ENCODE measurements around the gene PDE4D. TPM values are rescaled to one million over a fixed set of nuclear protein-coding genes. Genes with fewer than 3 reads are reported as not detected.

The PDE4D gene
- total RNA-seq (ENCODE audit: low replicate concordance), result 37.4 and 50.0 TPM in 2 replicates
- long read RNA-seq, partial matches to known transcripts, result 1 of 12 reads
- long read RNA-seq, other reads (novel, unspliced or antisense), result 11 of 12 reads

DNA sequence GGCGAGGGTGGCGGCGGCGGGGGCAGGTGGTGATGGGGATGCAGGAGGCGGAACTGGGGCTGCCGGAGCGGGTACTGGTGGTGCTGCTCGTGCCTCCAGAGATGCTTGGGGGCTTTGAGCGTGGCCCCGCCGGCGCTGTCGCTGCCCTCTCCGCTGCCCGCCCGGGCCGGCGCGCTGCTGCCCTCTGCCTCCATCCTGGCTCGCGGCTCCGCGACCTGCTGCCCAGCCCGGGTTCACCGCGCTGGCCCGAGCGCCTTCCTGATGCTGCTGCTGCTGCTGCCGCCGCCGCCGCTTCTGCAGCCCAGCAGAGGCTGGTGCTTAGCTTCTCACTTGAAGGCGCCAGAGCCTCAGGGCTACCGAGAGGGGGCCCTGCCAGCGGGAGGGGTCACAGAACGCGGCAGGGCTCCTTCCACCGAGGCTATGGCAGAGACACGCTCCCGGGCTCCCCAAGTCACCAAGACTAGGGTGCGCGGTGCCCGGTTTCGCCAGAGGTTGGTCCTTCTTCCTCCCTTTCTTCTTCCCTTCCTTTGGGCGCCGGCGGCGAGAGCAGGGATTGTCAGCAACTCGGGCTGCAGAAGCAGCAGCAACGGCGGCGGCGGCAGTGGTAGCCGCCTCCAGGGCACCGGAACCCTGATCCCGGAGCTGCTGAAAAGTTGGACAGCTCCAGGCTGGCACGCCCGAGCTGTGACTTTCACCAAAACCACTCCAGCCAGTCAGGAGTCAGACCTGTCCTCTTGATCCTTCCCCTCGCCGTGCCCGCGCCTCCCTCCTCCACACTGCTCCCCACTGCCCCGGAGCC, at the start of gene PDE4D:
Gene PDE4D, minus strand, starts transcription at position 298 of the 799 bp plus-strand sequence.
- H3K4me3 Mint-ChIP-seq, result peak within 1 kb of the TSS; percentile 85
- H3K36me3 Mint-ChIP-seq, result no peaks in the 10 kb centered on the region
- no peak within 1 kb of the TSS for H3K27ac Mint-ChIP-seq
- peaks cover 5% of the 10 kb centered on the region for H3K4me1 Mint-ChIP-seq (ENCODE audit: unreplicated experiment)
- no peaks in the 10 kb centered on the region for H3K9me3 Mint-ChIP-seq
- peak; percentile 82 for DNase-seq (ENCODE audit: extremely low spot score, unreplicated experiment)
- TF ChIP-seq, protein P1, sequence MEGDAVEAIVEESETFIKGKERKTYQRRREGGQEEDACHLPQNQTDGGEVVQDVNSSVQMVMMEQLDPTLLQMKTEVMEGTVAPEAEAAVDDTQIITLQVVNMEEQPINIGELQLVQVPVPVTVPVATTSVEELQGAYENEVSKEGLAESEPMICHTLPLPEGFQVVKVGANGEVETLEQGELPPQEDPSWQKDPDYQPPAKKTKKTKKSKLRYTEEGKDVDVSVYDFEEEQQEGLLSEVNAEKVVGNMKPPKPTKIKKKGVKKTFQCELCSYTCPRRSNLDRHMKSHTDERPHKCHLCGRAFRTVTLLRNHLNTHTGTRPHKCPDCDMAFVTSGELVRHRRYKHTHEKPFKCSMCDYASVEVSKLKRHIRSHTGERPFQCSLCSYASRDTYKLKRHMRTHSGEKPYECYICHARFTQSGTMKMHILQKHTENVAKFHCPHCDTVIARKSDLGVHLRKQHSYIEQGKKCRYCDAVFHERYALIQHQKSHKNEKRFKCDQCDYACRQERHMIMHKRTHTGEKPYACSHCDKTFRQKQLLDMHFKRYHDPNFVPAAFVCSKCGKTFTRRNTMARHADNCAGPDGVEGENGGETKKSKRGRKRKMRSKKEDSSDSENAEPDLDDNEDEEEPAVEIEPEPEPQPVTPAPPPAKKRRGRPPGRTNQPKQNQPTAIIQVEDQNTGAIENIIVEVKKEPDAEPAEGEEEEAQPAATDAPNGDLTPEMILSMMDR (conservative IDR thresholded peaks at IDR 0.05), result peak; percentile 39
- peaks cover 79% of the 10 kb centered on the region for H3K27me3 Mint-ChIP-seq

DNA sequence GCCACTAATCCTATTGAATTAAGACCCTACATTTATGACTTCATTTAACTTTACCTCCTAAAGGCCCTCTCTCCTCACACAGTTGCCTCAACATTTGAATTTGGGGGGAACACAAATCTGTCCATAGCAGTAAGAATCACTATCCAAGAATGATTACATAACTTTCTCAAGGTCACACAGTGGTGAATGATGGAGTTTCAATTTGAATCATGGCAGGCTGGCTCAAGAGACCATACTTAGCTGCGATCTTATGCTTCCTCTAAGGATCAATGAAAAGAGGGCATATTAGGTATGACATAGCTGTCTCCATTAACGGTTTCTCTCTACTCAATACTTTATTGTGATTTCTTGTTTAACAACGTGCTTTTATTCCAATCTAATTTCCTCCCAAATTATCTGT, 44.1 kb upstream of the PDE4D start:
- no peak overlapping the region for H3K4me3 Mint-ChIP-seq
- no peaks in the 10 kb centered on the region for H3K9me3 Mint-ChIP-seq
- H3K4me1 Mint-ChIP-seq (ENCODE audit: unreplicated experiment), result no peaks in the 10 kb centered on the region
- H3K27ac Mint-ChIP-seq, result no peak overlapping the region
- H3K36me3 Mint-ChIP-seq, result no peaks in the 10 kb centered on the region
- no peaks in the 10 kb centered on the region for H3K27me3 Mint-ChIP-seq
- no peak for DNase-seq (ENCODE audit: extremely low spot score, unreplicated experiment)
- TF ChIP-seq, protein P1 (conservative IDR thresholded peaks at IDR 0.05), result no peak

DNA sequence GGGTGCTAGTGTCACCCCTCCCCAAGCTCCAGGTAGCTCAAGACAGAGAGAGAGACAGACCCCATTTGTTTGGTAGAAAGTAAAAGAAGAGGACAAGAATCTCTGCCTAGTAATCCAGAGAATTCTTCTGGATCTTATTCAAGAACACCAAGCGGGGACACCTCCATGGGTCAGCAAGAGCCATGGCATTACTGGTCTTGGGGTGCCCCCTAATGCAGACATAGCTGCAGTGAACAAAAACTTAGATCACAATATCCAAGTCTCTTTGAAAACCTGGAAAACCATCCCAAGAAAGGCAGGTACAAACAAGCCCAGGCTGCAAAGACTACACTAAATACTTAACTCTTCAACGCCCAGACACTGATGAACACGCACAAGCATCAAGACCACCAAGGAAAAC, 29.9 kb upstream of the PDE4D start:
- TF ChIP-seq, protein P1 (conservative IDR thresholded peaks at IDR 0.05), result no peak
- DNase-seq (ENCODE audit: extremely low spot score, unreplicated experiment), result no peak
- H3K4me3 Mint-ChIP-seq, result no peak overlapping the region
- H3K27ac Mint-ChIP-seq, result no peak overlapping the region
- no peaks in the 10 kb centered on the region for H3K9me3 Mint-ChIP-seq
- H3K4me1 Mint-ChIP-seq (ENCODE audit: unreplicated experiment), result no peaks in the 10 kb centered on the region
- H3K27me3 Mint-ChIP-seq, result no peaks in the 10 kb centered on the region
- H3K36me3 Mint-ChIP-seq, result no peaks in the 10 kb centered on the region

DNA sequence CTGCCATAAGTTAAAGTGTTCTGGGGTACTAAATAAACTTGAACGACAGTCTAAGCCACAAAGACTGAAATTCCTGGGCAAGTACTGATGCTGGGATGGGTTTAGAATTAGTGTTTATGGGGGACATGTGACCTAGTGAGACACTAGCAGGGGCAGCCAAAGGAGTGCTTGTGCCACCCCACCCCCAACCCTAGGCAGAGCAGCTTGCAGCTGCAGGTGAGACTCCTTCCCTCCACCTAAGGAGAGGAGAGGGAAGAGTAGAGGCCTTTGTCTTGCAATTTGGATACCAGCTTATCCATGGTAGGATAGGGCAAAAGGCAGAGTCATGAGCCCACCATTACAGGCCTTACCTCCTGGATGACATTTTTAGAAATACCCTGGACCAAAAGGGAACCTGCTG, 28.7 kb upstream of the PDE4D start:
- H3K27me3 Mint-ChIP-seq, result no peaks in the 10 kb centered on the region
- H3K4me3 Mint-ChIP-seq, result no peak overlapping the region
- H3K27ac Mint-ChIP-seq, result no peak overlapping the region
- H3K36me3 Mint-ChIP-seq, result no peaks in the 10 kb centered on the region
- DNase-seq (ENCODE audit: extremely low spot score, unreplicated experiment), result no peak
- no peaks in the 10 kb centered on the region for H3K4me1 Mint-ChIP-seq (ENCODE audit: unreplicated experiment)
- TF ChIP-seq, protein P1 (conservative IDR thresholded peaks at IDR 0.05), result no peak
- no peaks in the 10 kb centered on the region for H3K9me3 Mint-ChIP-seq

DNA sequence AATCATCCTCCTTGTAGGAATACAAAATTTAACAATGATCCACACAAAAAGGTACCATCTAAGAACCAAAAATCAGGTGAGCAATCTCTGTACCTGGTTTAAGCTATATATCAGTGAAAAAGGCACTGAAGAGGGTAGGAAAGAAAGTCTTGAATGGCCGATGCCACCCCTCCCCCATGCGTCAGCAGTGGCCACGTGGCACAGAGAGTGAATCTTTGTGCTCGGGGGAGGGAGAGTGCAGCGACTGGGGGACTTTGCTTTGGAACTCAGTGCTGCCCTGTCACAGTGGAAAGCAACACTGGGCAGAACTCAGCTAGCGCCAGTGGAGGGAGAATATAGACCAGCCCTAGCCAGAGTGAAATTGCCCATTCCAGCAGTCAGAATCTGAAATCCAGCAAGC, 28.3 kb upstream of the PDE4D start:
- no peaks in the 10 kb centered on the region for H3K4me1 Mint-ChIP-seq (ENCODE audit: unreplicated experiment)
- H3K9me3 Mint-ChIP-seq, result no peaks in the 10 kb centered on the region
- no peak overlapping the region for H3K27ac Mint-ChIP-seq
- no peak for DNase-seq (ENCODE audit: extremely low spot score, unreplicated experiment)
- H3K36me3 Mint-ChIP-seq, result no peaks in the 10 kb centered on the region
- no peak overlapping the region for H3K4me3 Mint-ChIP-seq
- no peaks in the 10 kb centered on the region for H3K27me3 Mint-ChIP-seq
- TF ChIP-seq, protein P1 (conservative IDR thresholded peaks at IDR 0.05), result no peak

Measured in type B pancreatic cell (in vitro differentiated cells).